Skeletal muscle cell (primary cell): ENCODE results near the gene PUS3.
A peak's percentile ranks its signal among the peaks of the same experiment; 100 is the strongest.
"Not testable (repeated sequence)": the region's sequence is repeated elsewhere in the genome, so short reads cannot be mapped to it uniquely, and the experiment has no call there.

Source experiments
- DNase-seq: peaks from one replicate; pipeline ENCODE4 v3.0.0-alpha.2; 2010; ENCODE audit warnings: low read depth
- H3K4me3 ChIP-seq: 2 replicates; pipeline ENCODE4 v1.5.1; 2011; ENCODE audit warnings: low read depth, mild to moderate bottlenecking, control low read depth, low read length, moderate library complexity

Gene PUS3

DNA sequence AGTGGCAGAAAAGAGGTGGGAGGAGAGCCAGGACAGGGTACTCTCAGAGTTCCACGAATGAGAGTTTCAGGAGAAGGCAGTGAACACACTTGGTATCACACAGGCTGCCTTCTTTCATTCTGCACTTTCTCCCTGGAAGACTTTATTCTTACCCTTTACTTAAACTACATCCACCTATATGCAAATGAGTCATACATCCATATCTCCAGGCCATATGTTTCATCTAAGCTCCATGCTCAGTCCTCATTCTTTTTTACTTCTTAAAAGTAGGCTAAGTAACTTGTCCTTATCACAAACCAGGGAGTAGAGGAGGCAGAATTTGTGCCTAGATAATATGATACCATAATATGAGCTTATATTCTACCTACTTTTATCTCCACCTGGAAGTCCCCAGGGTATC is 21.7 kb downstream of the PUS3 start:
- no peak overlapping the region for H3K4me3 ChIP-seq
- no peak for DNase-seq

DNA sequence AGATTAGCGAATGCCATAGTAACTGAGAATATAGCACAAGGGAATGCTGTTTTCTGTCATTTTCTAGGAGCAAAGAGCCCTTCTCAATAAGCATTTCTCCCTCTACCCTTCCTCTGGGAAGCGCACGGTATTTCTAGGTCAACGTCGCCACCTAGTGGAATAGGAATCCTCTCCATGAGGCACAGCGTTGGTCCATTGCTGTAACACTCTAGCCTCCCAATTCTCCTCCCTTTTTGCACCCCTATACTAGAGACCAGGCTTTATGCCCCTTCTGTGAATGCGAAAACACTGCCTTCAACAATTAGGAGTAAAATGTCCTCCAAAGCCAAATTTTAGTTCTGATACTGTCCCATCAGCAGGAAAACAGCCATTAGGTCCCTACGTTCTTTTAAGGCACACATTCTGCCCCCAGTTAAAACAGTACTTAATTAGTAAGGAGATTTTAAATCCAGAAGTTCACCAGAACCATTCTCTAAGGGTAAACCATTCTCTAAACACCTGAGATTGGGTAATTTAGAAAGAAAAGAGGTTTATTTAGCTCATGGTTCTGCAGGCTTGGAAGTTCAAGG is 28.4 kb downstream of the PUS3 start:
- DNase-seq = peak; percentile 25
- H3K4me3 ChIP-seq = no peak overlapping the region

DNA sequence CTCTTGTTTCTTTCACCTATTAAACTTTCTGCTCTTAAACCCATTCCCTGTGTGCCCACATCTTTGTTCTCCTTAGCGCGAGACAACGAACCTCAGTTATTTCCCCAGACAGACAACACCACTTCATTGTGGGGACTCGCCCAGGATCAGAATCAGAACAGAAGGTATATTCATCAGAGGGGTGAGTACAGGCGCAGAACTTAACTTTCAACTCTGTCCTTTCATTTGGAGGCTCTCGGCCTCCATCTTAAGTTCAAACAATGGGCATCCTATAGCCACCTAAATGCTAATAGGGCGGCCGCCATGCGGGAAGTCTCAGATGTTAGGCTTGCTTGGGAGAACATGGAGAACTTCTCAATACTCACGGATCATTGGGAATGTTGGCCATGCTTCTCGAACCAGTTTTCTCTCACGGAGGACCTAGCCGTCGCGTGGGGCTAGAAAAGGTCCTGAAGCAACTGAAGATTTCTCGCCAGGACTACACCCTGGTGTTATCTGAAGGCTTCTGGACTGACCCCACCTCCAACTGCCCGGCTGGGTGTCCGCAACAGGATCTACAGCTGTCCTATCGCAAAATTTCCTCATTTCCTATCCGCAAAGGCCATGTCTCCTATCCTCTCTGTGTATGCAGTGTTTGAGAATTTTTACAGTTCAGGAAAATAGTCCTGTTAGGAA is 29.0 kb downstream of the PUS3 start:
- no peak for DNase-seq
- no peak overlapping the region for H3K4me3 ChIP-seq

DNA sequence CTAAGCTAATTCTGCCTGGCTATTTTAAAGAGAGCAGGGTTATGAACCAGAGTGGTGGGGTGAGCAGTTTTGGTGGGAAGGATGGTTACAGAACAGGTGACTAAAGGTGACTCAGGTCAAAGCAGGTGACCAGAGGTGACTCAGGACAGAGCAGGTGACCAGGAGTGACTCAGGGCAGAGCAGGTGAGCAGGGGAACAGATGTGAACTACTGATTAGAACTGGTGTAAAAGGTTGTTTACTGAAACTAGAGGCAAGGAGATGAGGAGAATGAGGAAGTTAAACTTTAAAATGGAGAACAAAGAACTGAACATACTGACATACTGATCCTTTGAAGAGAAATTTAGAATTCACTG is 30.9 kb downstream of the PUS3 start:
- no peak for DNase-seq
- no peak overlapping the region for H3K4me3 ChIP-seq

DNA sequence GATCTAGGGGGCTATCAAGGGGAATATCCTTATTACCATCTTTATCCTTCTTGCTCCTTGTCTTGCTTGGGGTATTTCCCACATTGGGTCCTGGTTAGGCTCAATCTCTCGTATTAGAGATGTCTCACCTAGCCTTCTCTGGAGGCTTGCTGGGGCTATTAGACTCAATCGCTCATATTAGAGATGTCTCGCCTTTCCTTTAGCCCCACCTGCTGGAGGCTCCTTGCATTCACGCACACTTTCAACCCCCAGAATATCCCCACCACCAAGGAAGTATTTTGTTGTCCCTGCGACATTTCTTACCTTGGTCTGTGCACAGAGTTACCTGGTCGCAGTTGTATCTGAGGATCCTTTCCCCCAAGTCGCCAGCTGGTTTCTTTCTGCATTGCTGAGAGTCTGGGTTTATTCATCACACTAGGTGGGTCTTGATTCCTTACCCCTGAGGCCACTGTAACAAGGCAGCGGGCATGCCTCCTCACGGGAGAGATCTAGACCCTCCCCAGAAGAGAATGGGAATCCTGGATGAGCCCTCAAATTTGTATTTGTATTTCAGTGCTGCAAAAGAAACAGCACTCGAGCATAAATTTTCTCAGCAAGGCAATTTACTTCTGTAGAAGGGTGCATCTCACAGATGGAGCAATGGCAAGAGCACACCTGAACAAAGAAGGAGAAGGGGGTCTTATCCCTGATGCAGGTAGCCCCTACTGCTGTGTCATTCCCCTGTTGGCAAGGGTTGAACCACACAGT is 31.4 kb downstream of the PUS3 start:
- DNase-seq = no peak
- H3K4me3 ChIP-seq = no peak overlapping the region

DNA sequence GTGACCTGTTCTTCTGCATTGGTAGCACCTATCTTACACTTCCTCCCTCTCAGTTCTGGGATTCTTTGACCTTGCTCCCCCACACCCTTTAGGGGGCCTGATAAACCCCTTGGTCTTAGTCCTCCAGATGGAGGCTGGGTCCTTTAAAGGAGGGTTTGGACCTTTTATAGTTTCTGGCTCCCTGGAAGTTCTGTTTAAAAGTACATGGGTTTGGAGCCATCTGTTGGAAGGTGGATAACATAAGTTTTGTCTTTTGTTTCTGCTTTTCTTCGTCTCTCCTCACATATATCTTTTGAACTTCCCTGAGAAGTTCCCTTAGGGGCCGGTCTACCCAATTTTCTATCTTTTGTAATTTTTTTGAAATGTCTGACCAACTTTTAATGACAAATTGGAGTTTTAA is 33.5 kb downstream of the PUS3 start:
- DNase-seq = no peak
- no peak overlapping the region for H3K4me3 ChIP-seq

DNA sequence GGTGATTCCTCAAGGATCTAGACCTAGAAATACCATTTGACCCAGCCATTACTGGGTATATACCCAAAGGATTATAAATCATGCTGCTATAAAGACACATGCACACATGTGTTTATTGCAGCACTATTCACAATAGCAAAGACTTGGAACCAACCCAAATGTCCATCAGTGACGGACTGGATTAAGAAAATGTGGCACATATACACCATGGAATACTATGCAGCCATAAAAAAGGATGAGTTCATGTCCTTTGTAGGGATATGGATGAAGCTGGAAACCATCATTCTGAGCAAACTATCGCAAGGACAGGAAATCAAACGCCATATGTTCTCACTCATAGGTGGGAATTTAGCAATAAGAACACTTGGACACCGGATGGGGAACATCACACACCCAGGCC is 37.7 kb downstream of the PUS3 start:
- H3K4me3 ChIP-seq, DNase-seq: not testable (repeated sequence)

DNA sequence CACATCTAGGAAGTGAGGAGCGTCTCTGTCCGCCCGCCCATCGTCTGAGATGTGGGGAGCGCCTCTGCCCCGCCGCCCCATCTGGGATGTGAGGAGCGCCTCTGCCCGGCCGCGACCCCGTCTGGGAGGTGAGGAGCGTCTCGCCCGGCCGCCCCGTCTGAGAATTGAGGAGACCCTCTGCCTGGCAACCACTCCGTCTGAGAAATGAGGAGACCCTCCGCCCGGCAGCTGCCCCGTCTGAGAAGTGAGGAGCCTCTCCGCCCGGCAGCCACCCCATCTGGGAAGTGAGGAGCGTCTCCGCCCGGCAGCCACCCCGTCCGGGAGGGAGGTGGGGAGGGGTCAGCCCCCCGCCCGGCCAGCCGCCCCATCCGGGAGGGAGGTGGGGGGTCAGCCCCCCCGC is 40.2 kb downstream of the PUS3 start:
- not testable (repeated sequence) for DNase-seq, H3K4me3 ChIP-seq

DNA sequence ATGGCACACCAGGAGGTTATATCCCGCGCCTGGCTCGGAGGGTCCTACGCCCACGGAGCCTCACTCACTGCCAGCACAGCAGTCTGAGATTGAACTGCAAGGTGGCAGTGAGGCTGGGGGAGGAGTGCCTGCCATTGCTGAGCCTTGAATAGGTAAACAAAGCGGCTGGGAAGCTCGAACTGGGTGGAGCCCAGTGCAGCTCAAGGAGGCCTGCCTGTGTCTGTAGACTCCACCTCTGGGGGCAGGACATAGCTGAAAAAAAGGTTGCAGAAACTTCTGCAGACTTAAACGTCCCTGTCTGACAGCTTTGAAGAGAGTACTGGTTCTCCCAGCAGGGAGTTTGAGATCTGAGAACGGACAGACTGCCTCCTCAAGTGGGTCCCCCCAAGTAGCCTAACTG is 45.3 kb downstream of the PUS3 start:
- DNase-seq = not testable (repeated sequence)

DNA sequence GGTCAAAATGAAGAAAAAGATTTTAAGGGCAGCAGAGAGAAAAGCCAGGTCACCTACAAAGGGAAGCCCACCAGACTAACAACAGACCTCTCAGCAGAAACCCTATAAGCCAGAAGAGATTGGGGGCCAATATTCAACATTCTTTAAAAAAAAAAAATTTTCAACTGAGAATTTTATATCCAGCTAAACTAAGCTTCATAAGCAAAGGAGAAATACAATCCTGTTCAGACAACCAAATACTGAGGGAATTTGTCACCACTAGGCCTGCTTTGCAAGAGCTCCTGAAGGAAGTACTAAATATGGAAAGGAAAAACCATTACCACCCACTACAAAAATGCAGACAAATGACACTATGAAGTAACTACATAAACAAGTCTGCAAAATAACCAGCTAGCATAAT is 56.8 kb downstream of the PUS3 start:
- H3K4me3 ChIP-seq = no peak overlapping the region
- DNase-seq = no peak

More for the DNA sequence above, 45.3 kb downstream of the PUS3 start:
- H3K4me3 ChIP-seq = not testable (repeated sequence)
